ENCODE measurements around the gene PRKG1.
"Not testable (repeated sequence)": the region's sequence is repeated elsewhere in the genome, so short reads cannot be mapped to it uniquely, and the experiment has no call there.

The PRKG1 gene

DNA sequence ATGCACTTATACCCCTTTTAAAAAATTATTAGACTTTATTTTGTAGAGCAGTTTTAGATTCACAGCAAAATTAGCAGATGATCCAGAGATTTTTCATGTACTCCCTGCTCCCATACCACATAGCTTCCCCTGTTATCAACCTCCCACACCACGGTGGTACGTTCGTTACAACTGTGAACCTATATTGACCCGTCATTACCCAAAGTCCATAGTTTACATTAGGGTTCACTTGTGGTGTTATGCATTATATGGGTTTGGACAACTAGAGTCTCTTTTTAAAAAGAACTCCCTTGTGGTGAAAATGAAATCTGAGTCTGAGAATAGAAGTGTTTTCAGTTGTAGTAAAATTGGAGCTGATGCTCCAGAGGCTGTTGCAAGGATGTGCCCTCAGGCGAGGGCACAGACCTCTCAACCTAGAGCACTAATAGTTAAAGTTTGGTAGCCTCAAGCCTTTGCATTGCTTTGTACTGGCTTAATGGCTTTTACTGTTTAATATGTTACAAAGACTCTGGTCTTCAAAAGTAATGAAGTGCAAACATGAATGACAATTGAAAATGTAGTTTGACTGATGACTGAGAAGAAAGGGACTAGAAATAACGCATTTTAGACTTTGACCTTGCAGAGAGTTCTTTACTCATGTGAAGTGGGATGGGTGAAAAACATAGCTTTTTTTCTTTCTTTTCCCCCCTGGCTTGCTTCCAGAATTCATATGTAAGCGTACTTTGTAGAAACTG is 655.7 kb downstream of the PRKG1 start:
- DNase-seq: no peak

GRCh38 chr10:51733057-51733456 is 658.8 kb downstream of the PRKG1 start:
- no peak for DNase-seq

- no peak for DNase-seq
Observed at GRCh38 chr10:51743146-51743545, 668.9 kb downstream of the PRKG1 start.

- no peak for DNase-seq
Observed at GRCh38 chr10:51744235-51745000, 670.1 kb downstream of the PRKG1 start.

- DNase-seq: no peak
Observed at GRCh38 chr10:51745397-51745796, 671.1 kb downstream of the PRKG1 start.

DNA sequence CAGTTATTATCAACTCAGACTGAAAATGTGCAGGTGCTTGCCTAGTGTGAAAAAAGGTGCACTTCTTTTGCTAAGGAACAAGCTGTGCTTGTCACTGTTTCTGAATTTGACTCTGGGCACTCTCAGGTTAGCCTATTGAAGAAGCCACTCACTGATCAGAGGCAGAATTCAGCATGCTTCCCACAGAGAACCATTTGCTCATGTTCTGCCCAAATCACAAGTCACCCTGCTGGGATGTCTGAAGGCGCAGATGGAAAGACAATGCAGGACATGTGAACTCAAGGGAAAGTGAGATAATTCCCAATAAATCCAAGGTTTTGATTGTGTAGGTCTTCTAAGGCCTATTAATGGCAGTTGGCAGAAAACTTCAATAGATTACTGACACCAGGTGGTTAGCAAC is 672.9 kb downstream of the PRKG1 start:
- no peak for DNase-seq

GRCh38 chr10:51748959-51749358 is 674.7 kb downstream of the PRKG1 start:
- DNase-seq: no peak

DNA sequence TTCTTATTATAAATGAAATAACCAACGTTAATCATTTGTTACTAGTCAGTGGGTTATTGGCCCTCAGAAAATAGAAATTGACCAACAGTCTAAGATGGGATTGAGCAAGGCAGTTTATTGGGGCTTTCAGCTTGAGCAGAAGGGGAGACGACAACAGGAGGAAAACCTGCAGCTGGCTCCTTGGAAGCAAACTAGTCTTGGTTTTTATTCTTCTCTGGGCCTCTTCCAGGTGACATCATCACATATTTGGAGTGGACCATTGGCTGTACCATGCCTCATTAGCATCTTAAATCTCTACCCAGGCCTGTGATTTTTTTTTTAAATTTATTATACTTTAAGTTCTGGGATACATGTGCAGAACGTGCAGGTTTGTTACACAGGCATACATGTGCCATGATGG is 684.1 kb downstream of the PRKG1 start:
- DNase-seq: no peak

DNA sequence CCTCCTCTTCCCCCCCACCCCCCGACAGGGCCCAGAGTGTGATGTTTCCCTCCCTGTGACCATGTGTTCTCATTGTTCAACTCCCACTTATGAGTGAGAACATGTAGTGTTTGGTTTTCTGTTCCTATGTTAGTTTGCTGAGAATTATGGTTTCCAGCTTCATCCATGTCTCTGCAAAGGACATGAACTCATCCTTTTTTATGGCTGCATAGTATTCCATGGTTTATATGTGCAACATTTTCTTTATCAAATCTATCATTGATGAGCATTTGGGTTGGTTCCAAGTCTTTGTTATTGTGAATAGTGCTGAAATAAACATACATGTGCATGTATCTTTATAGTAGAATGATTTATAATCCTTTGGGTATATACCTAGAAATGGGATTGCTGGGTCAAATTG is 684.6 kb downstream of the PRKG1 start:
- DNase-seq: not testable (repeated sequence)

GRCh38 chr10:51759896-51760534 is 685.7 kb downstream of the PRKG1 start:
- DNase-seq: no peak

GRCh38 chr10:51760864-51761640 is 686.8 kb downstream of the PRKG1 start:
- DNase-seq: no peak

- no peak for DNase-seq
Observed at GRCh38 chr10:51763746-51764145, 689.5 kb downstream of the PRKG1 start.

- no peak for DNase-seq
Observed at GRCh38 chr10:51765284-51765971, 691.1 kb downstream of the PRKG1 start.

- no peak for DNase-seq
Observed at GRCh38 chr10:51766423-51767102, 692.3 kb downstream of the PRKG1 start.

DNA sequence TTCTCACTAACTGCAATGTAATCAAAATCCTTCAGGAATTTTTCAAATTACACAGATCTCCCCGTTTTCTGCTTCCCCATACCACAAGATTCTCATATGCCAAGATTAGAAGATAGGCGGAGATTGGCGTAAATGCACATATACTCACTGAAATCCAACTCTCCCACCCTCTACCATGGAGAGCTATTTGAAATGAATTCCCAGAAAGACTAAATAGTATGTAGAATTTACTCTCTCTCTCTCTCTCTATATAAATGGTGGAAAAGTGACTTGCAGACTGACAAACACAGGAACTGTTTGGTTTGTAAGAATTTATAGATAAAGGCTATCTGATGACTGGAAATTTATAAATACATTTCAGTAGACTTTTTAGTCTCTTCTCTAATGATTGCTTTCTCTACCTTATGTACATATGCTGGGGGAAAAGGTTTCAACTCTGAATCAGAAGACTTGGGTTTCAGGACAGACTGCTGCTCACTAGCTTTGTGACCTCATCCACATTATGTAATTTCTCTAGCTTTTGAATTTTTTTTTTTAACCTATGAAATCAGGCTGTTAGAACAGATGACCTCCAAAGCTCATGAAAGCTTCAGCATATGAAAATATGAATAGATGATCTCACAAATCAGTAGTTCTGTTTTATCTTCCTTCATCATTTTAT is 692.9 kb downstream of the PRKG1 start:
- DNase-seq: no peak

- no peak for DNase-seq
Observed at GRCh38 chr10:51768886-51769465, 694.7 kb downstream of the PRKG1 start.

- no peak for DNase-seq
Observed at GRCh38 chr10:51770709-51771108, 696.4 kb downstream of the PRKG1 start.

DNA sequence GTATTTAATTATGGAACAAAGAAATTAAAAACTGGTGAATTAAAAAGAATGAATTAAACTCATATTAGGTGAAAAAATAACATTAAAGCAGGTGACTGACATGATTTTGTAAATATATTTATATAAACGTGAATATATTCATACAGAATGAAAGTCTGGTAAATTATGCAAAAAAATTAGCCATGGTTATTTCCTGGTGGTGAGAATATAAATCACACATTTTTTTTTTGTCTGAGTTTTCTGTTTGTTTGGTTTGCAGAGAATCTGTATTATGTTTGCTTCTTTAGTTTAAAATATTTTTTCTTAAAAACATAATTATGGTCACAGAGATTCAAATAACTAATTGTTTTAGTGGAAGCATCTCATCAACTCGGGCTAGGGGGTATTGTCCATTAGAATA is 698.1 kb downstream of the PRKG1 start:
- no peak for DNase-seq

GRCh38 chr10:51773681-51774080 is 699.4 kb downstream of the PRKG1 start:
- DNase-seq: no peak

DNA sequence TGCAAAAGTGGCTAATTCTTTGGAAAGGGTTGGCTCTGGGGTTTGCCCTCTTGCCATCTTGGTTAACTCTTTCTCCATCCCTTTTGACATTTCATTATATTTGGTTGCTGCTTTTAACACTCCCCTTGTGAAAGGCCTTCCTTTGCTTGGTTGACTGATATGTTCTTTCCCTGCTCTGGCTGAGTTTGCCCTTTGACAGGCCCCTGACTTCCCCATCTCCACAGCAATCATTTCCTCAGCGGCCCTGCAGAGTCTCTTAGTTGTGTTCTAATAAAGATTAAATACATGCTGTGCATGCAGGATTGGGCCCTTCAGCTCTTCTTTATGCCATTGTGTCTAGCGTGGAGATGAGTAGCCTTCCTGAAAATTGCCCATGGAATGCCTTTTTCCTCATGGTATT is 709.7 kb downstream of the PRKG1 start:
- DNase-seq: no peak

All from CD4-positive, alpha-beta T cell treated with Interleukin-6 for 4 hours (primary cell).